ENCODE results near the gene PEPD.

DNA sequence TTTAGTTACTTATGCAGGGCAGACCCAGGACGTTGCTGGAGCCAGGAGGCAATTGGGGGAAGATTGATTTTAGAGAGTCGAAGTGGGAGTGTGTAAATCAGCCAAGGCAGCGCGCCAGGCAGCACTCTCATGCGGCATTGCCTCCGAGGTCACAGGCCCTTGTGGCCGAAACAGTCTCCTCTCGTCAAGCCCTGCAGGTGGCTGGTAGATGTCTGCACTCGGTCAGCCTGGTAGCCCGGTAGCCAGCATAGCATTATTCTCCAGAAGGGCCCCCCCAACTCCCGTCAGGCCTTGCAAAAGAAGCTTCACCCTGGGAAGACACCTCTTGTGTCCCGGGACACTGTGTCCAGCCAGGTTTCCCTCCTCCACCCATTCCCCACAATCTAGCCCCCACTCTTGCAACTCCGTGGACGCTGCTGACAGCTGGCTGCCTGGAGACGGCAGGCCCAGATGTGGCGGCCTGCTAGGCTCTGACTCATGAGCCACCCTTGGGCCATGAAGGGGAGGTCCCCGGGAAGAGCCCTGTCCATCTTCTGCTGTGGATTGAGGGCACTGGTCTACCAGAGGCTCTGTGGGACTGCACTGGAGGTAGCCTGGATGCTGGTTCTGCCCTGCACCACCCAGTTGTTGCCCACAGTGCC lies 2.6 kb upstream of the PEPD start:
- TF ChIP-seq, protein P1, sequence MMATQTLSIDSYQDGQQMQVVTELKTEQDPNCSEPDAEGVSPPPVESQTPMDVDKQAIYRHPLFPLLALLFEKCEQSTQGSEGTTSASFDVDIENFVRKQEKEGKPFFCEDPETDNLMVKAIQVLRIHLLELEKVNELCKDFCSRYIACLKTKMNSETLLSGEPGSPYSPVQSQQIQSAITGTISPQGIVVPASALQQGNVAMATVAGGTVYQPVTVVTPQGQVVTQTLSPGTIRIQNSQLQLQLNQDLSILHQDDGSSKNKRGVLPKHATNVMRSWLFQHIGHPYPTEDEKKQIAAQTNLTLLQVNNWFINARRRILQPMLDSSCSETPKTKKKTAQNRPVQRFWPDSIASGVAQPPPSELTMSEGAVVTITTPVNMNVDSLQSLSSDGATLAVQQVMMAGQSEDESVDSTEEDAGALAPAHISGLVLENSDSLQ (IDR thresholded peaks at IDR 0.05), result no peak
- TF ChIP-seq SP1 (IDR thresholded peaks at IDR 0.05), result no peak
- TF ChIP-seq FOXK2 (IDR thresholded peaks at IDR 0.05), result no peak
- TF ChIP-seq SUZ12 (IDR thresholded peaks at IDR 0.05), result no peak
- no peak for TF ChIP-seq L3MBTL2 (conservative IDR thresholded peaks at IDR 0.05)
- TF ChIP-seq TARDBP (IDR thresholded peaks at IDR 0.05), result no peak
- no peak for TF ChIP-seq ELF4 (IDR thresholded peaks at IDR 0.05)
- TF ChIP-seq BHLHE40 (IDR thresholded peaks at IDR 0.05; ENCODE audit: borderline replicate concordance), result no peak
- no peak for TF ChIP-seq LEF1 (IDR thresholded peaks at IDR 0.05; ENCODE audit: borderline replicate concordance)
- no peak for TF ChIP-seq NFRKB (IDR thresholded peaks at IDR 0.05)
- TF ChIP-seq FOXA1 (IDR thresholded peaks at IDR 0.05), result no peak
- no peak for TF ChIP-seq FOXM1 (IDR thresholded peaks at IDR 0.05; ENCODE audit: borderline replicate concordance)
- TF ChIP-seq ZNF384 (IDR thresholded peaks at IDR 0.05), result no peak

Data from HEK293T (cell line).